ENCODE results near the gene PLCE1.

Gene PLCE1

DNA sequence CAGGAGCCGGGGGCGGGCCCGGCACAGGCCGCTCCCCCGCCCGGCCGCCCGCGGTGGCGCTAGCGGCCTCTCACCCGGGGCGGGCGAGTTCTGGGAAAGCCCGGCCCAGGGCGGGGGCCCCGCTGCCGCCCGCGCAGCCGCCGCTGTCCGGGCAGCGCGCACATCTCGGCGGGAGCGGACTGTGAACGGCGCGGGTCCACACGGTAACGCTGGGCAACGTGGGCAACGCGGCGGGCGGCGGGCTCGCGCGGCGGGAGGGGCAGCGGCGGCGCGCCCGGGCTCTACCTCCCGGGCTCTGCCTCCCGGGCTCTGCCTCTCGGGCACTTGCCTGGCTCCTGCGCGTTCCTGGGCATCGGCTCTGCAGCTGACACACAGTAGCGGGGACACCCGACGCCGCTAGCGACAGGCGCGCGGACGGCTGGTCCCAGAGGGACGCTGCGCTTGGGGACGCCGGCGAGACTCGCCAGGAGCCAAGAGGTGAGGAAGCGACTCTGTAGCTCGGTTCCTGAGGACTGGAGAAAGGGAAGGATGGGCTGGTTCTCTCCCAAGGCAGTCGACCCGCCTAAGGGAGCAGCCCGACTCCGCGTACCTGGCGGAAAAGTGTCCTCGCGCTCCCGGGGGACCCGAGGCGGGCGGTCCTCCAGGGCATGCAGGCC lies at the start of gene PLCE1:
TSS of gene PLCE1 (plus strand) at position 150 of the 656 bp plus-strand sequence. CDS start 37,116 bp downstream, outside the sequence.
- TF ChIP-seq, protein P1, sequence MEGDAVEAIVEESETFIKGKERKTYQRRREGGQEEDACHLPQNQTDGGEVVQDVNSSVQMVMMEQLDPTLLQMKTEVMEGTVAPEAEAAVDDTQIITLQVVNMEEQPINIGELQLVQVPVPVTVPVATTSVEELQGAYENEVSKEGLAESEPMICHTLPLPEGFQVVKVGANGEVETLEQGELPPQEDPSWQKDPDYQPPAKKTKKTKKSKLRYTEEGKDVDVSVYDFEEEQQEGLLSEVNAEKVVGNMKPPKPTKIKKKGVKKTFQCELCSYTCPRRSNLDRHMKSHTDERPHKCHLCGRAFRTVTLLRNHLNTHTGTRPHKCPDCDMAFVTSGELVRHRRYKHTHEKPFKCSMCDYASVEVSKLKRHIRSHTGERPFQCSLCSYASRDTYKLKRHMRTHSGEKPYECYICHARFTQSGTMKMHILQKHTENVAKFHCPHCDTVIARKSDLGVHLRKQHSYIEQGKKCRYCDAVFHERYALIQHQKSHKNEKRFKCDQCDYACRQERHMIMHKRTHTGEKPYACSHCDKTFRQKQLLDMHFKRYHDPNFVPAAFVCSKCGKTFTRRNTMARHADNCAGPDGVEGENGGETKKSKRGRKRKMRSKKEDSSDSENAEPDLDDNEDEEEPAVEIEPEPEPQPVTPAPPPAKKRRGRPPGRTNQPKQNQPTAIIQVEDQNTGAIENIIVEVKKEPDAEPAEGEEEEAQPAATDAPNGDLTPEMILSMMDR (IDR thresholded peaks at IDR 0.05; ENCODE audit: low read depth, low read length, missing control alignments): no peak
- no peak for DNase-seq (ENCODE audit: low read depth)
- peak within 1 kb of the TSS; percentile 7 for H3K4me3 ChIP-seq (ENCODE audit: low read depth, low read length)

DNA sequence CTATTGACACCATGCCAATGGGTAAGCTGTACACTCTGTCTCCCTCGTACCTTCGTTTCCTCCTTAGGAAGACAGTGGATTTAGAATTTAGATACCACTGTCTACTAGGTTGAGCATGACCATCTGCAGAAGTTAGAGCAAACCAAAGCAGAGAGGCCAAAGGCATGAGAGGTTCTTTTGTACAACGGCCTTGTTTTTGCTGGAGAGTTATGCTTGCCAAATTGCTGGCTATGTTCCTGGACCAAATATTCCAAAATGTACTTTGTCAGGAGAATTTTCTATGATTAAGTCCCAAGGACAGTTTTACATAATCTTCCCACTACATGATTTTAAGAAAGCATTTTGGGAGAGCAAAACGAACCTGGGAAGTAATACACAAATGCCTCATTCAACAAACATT lies 47.9 kb upstream of the PLCE1 start:
- TF ChIP-seq, protein P1 (IDR thresholded peaks at IDR 0.05; ENCODE audit: low read depth, low read length, missing control alignments): no peak
- no peak overlapping the region for H3K4me3 ChIP-seq (ENCODE audit: low read depth, low read length)
- no peak for DNase-seq (ENCODE audit: low read depth)

DNA sequence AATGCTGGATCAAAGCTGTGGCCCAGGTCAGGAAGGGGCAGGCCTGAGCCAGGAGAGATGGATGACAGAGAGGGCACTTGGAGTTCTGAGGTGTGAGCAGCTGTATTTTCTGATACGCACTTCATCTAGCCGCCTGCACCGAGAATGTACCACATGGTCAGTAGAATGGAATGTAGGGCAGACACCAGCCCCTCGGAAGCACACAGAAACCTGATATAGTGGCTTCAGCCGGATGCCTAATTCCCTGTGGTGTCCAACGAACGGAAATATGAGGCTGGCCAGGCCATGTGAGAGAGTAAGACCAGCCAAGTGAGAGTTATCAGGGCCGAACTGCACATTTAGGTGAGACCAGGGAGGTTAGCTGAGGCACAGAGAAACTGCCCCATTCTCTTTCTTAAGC lies 46.7 kb upstream of the PLCE1 start:
- no peak overlapping the region for H3K4me3 ChIP-seq (ENCODE audit: low read depth, low read length)
- no peak for DNase-seq (ENCODE audit: low read depth)
- TF ChIP-seq, protein P1 (IDR thresholded peaks at IDR 0.05; ENCODE audit: low read depth, low read length, missing control alignments): no peak

DNA sequence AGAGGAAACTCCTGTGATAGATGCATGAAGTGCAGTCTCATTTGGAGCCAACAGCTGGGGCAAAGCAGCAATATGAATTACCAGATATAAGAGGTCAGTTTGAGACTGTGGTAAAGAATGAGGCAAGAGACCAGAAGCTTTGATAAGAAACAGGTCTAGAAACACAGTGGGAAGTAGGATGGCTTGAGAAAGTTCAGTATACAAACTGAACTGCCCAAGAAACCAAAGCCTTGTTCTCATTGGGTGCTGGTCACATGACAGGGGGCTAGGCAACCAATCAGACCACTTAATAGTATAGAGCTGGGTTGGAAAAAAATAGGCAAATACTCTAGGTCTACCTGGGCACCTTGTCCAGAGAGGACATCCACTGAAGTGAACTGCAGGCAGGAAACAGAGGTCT lies 46.2 kb upstream of the PLCE1 start:
- no peak overlapping the region for H3K4me3 ChIP-seq (ENCODE audit: low read depth, low read length)
- no peak for DNase-seq (ENCODE audit: low read depth)
- TF ChIP-seq, protein P1 (IDR thresholded peaks at IDR 0.05; ENCODE audit: low read depth, low read length, missing control alignments): no peak

DNA sequence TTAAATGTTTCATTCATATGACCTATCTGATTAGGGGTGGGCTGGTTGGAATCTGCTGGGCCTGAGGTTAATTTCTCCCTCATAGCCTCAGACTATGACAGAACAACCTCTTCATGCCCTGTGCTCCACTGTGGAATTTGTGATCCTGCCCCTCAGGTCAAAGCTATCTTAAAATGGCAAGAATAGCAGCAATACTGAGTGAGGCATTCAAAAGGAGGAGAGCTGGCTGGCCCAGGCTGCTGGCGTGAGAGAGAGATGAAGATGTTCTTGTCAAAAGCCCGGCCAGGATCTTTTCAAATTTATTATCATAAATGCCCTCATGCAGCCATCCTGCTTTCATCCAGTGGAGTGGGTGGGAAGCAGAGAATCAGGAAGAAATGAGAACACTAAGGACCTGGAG lies 41.8 kb upstream of the PLCE1 start:
- no peak overlapping the region for H3K4me3 ChIP-seq (ENCODE audit: low read depth, low read length)
- no peak for DNase-seq (ENCODE audit: low read depth)
- TF ChIP-seq, protein P1 (IDR thresholded peaks at IDR 0.05; ENCODE audit: low read depth, low read length, missing control alignments): no peak

DNA sequence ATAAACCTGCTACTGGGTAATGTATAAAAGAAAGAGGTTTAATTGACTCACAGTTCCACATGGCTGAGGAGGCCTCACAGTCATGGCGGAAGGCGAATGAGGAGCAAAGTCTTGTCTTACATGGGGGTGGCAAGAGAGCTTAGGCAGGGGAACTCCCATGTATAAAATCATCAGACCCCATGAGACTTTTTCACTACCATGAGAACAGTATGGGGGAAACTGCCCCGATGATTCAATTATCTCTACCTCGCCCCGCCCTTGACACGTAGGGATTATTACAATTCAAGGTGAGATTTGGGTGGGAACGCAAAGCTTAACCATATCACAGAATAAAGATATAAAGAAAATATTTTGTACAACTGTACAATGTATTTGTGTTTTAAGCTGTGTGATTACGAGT lies 39.4 kb upstream of the PLCE1 start:
- TF ChIP-seq, protein P1 (IDR thresholded peaks at IDR 0.05; ENCODE audit: low read depth, low read length, missing control alignments): no peak
- DNase-seq (ENCODE audit: low read depth): no peak

DNA sequence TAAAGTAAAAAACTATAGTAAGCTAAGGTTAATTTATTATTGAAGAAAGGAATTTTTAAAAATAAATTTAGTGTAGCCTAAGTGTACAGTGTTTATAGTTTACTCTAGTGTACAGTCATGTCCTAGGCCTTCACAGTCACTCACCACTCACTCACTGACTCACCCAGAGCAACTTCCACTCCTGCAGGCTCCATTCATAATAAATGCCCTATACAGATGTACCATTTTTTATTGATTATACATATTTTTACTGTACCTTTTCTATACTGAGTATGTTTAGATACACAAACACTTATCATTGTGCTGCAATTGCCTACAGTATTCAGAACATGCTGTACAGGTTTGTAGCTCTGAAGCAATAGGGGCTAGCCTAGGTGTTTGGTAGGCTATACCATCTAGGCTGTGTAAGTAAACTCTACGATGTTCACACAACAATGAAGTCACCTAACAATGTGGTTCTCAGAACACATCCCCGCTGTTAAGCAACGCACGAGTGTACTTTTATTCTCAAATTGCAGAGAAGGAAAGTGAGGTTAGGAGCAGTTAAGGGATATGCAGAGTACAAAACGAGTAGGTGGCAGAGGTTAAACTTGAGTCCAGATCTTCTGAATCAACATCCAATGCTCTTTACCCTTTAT lies 38.9 kb upstream of the PLCE1 start:
- H3K4me3 ChIP-seq (ENCODE audit: low read depth, low read length): no peak overlapping the region
- TF ChIP-seq, protein P1 (IDR thresholded peaks at IDR 0.05; ENCODE audit: low read depth, low read length, missing control alignments): no peak
- DNase-seq (ENCODE audit: low read depth): no peak

More for the DNA sequence above, 39.4 kb upstream of the PLCE1 start:
- H3K4me3 ChIP-seq (ENCODE audit: low read depth, low read length): no peak overlapping the region
